ENCODE data around the gene VAC14. TPM values are rescaled to one million over a fixed set of nuclear protein-coding genes. Genes with fewer than 3 reads are reported as not detected.

Gene VAC14
- total RNA-seq, 1 experiment from 2014 or later, result 35.3 TPM

- DNase-seq (ENCODE audit: low read depth, low spot score) (no peak), ATAC-seq (peak; percentile 24; the same call in 1 of the 2 replicates)
- intact Hi-C loops (cut with micrococcal nuclease), result no loop called here
- ChIA-PET CTCF (no interaction called here), RAD21 (ENCODE audit: low non-redundant PET in 1 of 2, low total read pairs in 2 of 2, uncharacterized antibody in 2 of 2, unreplicated experiment in 2 of 2) (no interaction called here), POLR2A (no interaction called here)
- Histone ChIP-seq H3K9ac (ENCODE audit: low read length) (no peak overlapping the region), H2AFZ (ENCODE audit: low read depth, low read length, poor library complexity, severe bottlenecking) (no peak overlapping the region), H3K4me2 (ENCODE audit: low read length) (no peak overlapping the region), H4K20me1 (ENCODE audit: insufficient read depth) (peaks cover 4% of the 10 kb centered on the region; the same call in 1 of the 2 replicates), H3K9me2 (ENCODE audit: insufficient read depth) (no peaks in the 10 kb centered on the region), H3K27ac (ENCODE audit: low read depth, low read length) (no peak overlapping the region), H3K4me3 (replicated peaks in 1 of 2; ENCODE audit: low read depth in 1 of 2, low read length in 2 of 2) (no peak overlapping the region), H3K4me1 (ENCODE audit: control insufficient read depth in 1 of 2, insufficient read depth in 2 of 2, low read length in 2 of 2) (no peaks in the 10 kb centered on the region), H3K27me3 (ENCODE audit: insufficient read depth, low read length) (no peaks in the 10 kb centered on the region), H3K79me2 (ENCODE audit: insufficient read depth, low read length) (peaks cover 53% of the 10 kb centered on the region), H3K36me3 (ENCODE audit: control insufficient read depth in 1 of 2, insufficient read depth in 2 of 2, low read length in 2 of 2) (peaks cover 8 to 9% of the 10 kb centered on the region in 2 experiments; a peak in 3 of 4 replicates), H3K9me3 (ENCODE audit: control insufficient read depth in 1 of 2, insufficient read depth in 1 of 2, low read depth in 1 of 2, low read length in 2 of 2) (no peaks in the 10 kb centered on the region)
- TF ChIP-seq SRF (IDR thresholded peaks at IDR 0.05; ENCODE audit: low read depth) (no peak), YY1 (IDR thresholded peaks at IDR 0.05; ENCODE audit: extremely low read depth, insufficient replicate concordance, low read depth, low read length) (no peak), ZFX (IDR thresholded peaks at IDR 0.05) (no peak), SIN3A (IDR thresholded peaks at IDR 0.05; ENCODE audit: low read depth) (no peak), EGR1 (IDR thresholded peaks at IDR 0.05; ENCODE audit: low read depth) (no peak), CBX3 (IDR thresholded peaks at IDR 0.05; ENCODE audit: low read depth) (no peak), MAX (IDR thresholded peaks at IDR 0.05) (no peak), EZH2phosphoT487 (IDR thresholded peaks at IDR 0.05; ENCODE audit: borderline replicate concordance) (no peak), CEBPB (IDR thresholded peaks at IDR 0.05; ENCODE audit: low read depth) (no peak), POLR2AphosphoS5 (IDR thresholded peaks at IDR 0.05; ENCODE audit: low read depth, low read length) (no peak)
- no TSS peak for BruUV-seq (replicated peaks)
These were observed 11.1 kb downstream of the VAC14 start for GRCh38 chr16:70789595-70790447.
